GM19463 (cell line): Measurements from ENCODE around the gene IGSF11.

ENCODE experiments used
- ATAC-seq: cut with Tn5 transposase; IDR thresholded peaks from one replicate; pipeline ENCODE4 v1.9.1; 2021; ENCODE audit warnings: mild to moderate bottlenecking, moderate library complexity; ENCODE audit not compliant: unreplicated experiment

IGSF11 gene

GRCh38 chr3:118955914-118956556 lies 78.6 kb downstream of the IGSF11 start:
- ATAC-seq, result no peak

- ATAC-seq, result no peak
These were observed 83.6 kb downstream of the IGSF11 start for GRCh38 chr3:118951089-118951488.

- no peak for ATAC-seq
These were observed 85.4 kb downstream of the IGSF11 start for GRCh38 chr3:118949113-118949760.

GRCh38 chr3:118948146-118948545 lies 86.5 kb downstream of the IGSF11 start:
- no peak for ATAC-seq

- no peak for ATAC-seq
These were observed 88.2 kb downstream of the IGSF11 start for GRCh38 chr3:118946449-118946848.

GRCh38 chr3:118945834-118946233 lies 88.8 kb downstream of the IGSF11 start:
- no peak for ATAC-seq

- no peak for ATAC-seq
These were observed 91.0 kb downstream of the IGSF11 start for GRCh38 chr3:118943597-118943996.

- no peak for ATAC-seq
These were observed 92.0 kb downstream of the IGSF11 start for GRCh38 chr3:118942671-118943070.

- no peak for ATAC-seq
These were observed 92.5 kb downstream of the IGSF11 start for GRCh38 chr3:118942195-118942594.

- no peak for ATAC-seq
These were observed 93.4 kb downstream of the IGSF11 start for GRCh38 chr3:118941236-118941635.

GRCh38 chr3:118938183-118938961 lies 96.3 kb downstream of the IGSF11 start:
- no peak for ATAC-seq

- no peak for ATAC-seq
These were observed 97.8 kb downstream of the IGSF11 start for GRCh38 chr3:118936811-118937210.

- peak; percentile 62 for ATAC-seq
These were observed 101.7 kb downstream of the IGSF11 start for GRCh38 chr3:118932822-118933558.

- no peak for ATAC-seq
These were observed 102.7 kb downstream of the IGSF11 start for GRCh38 chr3:118931996-118932395.

- ATAC-seq, result no peak
These were observed 107.2 kb downstream of the IGSF11 start for GRCh38 chr3:118927449-118927848.

GRCh38 chr3:118912188-118912587 lies 122.5 kb downstream of the IGSF11 start:
- ATAC-seq, result no peak

- ATAC-seq, result no peak
These were observed 124.3 kb downstream of the IGSF11 start for GRCh38 chr3:118910332-118910731.

- no peak for ATAC-seq
These were observed 124.9 kb downstream of the IGSF11 start for GRCh38 chr3:118909763-118910162.

GRCh38 chr3:118907909-118908308 lies 126.7 kb downstream of the IGSF11 start:
- no peak for ATAC-seq

GRCh38 chr3:118900737-118901525 lies 133.7 kb downstream of the IGSF11 start:
- no peak for ATAC-seq
